Stimulated activated CD8-positive, alpha-beta memory T cell treated with anti-CD3 and anti-CD28 coated beads, Interleukin-12 subunit alpha, Interleukin-12 subunit beta, amount 100 ng/mL, for 4 hours (primary cell): Measurements from ENCODE around the gene TMCC1.
"Not testable (repeated sequence)": the region's sequence is repeated elsewhere in the genome, so short reads cannot be mapped to it uniquely, and the experiment has no call there.

Source experiments
- DNase-seq: peaks from one replicate; pipeline ENCODE4 v3.0.0-alpha.2; 2020; ENCODE audit warnings: low read depth

Gene TMCC1

DNA sequence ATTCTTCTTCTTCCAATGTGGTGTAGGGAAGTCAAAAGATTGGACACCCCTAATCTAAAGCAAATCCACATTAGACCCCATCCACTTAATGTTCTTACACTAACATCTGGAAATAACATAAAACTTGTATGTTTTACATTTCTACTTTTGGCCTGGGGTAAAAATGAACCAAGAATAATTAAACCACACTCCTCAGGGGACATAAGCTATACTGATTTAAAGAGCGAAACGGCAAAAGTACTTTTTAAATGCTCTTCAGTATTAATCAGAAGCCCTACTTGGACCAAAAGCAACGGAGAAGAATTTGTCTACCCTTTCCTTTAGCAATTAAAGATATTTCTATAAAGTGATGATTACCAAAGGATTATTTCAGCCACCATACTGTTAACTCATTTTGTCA, 123.9 kb downstream of the TMCC1 start:
- DNase-seq, result no peak

GRCh38 chr3:129768728-129769127, 124.8 kb downstream of the TMCC1 start:
- DNase-seq, result no peak

DNA sequence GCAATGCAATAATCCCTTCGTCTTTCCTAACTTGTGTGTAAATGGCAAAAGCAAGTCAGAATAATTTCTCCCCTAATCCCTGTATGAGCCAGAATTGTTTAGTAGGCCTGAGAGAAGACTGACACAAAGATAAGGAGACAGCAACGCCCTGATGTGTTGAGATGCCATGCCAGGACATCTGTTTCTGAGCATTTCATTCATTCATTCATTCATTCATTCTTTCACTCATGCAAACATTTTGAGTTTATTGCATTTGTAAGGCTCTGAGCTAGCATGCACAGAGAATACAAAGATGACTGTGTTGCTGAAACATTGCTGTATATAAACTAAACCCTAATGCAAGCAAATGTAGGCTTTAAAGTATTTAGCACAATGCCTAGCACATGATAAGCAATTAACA, 127.4 kb downstream of the TMCC1 start:
- no peak for DNase-seq

DNA sequence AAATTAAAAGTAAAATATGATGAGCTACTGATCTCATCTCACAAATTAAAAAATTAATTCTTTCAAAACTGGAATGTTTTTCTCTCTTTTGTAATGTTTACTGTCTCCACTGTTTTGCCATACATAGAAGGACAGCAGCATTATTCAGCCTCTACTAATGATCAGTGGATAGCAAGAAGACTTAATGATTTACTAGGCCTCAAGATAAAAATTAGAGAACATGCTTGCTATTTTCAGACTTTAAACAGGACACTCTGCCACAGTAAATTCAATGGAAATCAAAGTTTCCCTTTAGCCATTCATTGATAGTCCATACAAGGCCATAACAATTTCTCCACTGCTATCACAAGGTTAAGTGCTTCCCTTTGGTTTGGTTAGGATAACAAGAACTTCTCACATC, 129.4 kb downstream of the TMCC1 start:
- no peak for DNase-seq

DNA sequence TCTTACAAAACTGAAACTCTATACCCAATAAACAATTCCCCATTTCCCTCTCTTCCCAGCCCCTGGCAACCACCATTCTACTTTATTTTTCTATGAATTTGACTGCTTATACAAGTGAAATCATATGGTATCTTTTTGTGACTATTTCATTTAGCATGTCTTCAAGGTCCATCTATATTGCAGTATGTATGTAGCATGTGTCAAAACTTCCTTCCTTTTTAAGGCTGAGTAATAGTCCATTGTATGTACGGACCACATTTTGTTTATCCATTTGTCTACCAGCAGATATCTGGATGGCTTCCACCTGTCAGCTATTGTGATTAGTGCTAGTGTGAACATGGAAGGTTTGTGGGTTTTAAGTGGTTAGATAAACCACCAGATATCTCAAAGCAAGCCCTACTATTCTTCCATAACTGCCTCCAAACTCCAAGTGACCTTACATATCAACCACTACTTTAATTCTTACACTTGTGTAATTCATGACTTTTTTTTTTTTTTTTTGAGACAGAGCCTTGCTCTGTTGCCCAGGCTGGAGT, 134.7 kb downstream of the TMCC1 start:
- no peak for DNase-seq

- no peak for DNase-seq
Observed at GRCh38 chr3:129758306-129758705, 135.2 kb downstream of the TMCC1 start.

GRCh38 chr3:129756871-129757270, 136.6 kb downstream of the TMCC1 start:
- no peak for DNase-seq

GRCh38 chr3:129751105-129751504, 142.4 kb downstream of the TMCC1 start:
- DNase-seq, result not testable (repeated sequence)

GRCh38 chr3:129749692-129750091, 143.8 kb downstream of the TMCC1 start:
- DNase-seq, result no peak

DNA sequence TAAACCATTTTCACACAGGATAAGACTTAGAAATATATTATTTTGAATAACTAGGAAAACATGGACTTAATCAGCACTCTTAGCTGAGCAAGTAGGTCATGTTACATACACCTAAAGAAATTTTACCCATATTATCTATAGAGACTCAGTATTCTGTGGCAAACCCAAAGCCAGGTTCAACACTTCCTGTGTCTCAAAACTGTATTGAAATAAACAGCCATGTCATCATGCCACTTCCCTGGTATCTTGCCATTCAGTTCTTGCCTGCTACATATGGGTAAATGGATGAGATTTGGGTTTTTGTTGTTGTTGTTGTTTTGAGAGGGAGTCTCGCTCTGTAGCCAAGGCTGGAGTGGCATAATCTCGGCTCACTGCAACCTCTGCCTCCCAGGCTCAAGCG, 145.5 kb downstream of the TMCC1 start:
- DNase-seq, result no peak

GRCh38 chr3:129747136-129747535, 146.4 kb downstream of the TMCC1 start:
- DNase-seq, result no peak

DNA sequence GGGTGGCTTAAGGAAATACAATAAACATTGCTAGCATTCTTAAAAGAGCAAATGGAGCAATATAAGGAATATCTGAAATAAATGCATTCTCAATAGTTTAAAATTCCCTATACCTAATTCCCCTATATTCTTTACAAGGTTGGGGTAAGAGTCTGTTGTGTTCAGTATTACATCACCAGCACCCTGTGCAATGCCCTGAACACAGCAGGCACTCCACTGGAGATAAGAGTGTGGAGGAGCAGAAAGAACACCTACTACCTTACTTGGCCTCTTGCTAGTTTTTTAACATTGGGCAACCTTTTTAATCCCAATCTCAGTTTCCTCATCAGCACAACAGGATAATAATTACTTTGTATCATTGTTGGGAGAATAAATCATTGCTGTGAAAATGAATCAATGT, 146.9 kb downstream of the TMCC1 start:
- no peak for DNase-seq

DNA sequence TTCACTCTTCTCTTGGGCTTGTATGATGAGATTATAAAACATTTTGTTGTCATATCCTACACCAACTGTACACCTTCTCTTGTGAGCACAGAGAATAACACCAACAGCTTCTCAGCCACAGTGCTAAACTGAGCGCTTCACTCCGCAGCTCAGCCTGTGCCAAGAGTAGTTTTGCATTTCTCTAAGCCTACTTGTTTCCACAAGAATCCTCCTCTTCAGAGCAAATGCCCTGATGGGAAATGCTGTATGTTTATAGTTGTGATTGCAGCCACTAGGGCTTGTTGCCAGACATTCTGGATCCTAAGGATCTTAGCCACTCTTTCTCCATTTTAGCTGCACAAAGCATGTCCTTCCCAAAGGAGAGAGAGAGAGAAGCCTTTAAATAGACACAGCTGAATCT, 148.3 kb downstream of the TMCC1 start:
- DNase-seq, result no peak

GRCh38 chr3:129741794-129742193, 151.7 kb downstream of the TMCC1 start:
- DNase-seq, result no peak

DNA sequence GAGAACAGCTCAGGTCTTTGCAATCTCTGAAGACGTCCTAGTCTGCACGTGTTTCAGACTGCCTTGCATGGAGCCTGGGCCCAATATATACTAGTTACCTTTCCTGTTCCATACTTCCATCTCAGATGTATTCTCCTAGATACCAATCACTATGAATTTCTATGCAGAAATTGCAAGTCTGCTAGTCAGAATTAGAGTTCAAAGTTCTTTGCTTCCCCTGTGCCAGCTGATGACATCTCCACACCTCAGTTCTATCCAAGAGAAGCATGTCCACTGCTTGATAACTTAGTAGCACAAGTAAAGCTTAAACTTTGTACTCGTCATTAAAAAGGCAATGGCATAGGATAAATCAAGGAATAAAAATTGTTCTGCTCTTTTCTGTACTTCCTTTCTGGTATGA, 153.4 kb downstream of the TMCC1 start:
- no peak for DNase-seq

- DNase-seq, result no peak
Observed at GRCh38 chr3:129739634-129740033, 153.9 kb downstream of the TMCC1 start.

GRCh38 chr3:129738172-129738571, 155.3 kb downstream of the TMCC1 start:
- no peak for DNase-seq

DNA sequence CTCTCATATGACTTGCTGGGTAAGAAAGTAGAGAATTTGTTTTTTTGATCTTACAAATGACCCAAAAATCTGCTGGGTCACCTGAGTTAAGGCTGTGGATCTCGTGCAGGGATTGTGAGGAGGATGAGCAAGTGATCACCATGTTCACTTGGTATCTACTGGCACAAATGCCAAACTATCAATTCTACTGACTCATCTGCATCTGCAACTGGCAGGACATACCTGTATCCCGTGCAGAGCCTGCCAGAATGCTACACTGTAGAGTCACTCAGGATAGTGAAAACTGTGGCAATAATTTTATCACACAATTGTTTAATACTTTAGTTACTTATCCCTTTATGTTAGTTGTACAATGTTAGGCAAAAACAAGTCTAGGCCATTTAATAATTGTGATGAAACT, 157.4 kb downstream of the TMCC1 start:
- DNase-seq, result no peak

- DNase-seq, result no peak
Observed at GRCh38 chr3:129735638-129736037, 157.9 kb downstream of the TMCC1 start.

- DNase-seq, result no peak
Observed at GRCh38 chr3:129734449-129734848, 159.1 kb downstream of the TMCC1 start.

- DNase-seq, result no peak
Observed at GRCh38 chr3:129732200-129732876, 161.2 kb downstream of the TMCC1 start.

DNA sequence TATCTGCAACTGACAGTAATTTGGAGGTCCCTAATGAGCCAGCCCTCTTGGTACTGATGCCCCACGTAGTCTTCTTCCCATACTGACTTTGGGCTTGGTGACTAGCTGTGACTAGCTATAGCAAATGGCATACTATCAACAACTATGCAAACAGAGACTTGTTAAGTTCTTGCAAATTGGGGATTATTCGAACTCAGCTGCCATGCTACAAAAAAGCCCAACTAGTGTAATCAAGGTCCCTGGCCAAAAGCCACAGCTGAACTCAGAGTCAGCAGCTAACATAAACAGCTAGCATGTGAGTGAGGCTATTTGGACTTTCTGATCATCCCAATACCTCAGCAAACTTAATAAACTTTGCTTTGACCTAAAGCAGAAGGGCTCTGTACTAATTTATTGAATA, 165.8 kb downstream of the TMCC1 start:
- no peak for DNase-seq

DNA sequence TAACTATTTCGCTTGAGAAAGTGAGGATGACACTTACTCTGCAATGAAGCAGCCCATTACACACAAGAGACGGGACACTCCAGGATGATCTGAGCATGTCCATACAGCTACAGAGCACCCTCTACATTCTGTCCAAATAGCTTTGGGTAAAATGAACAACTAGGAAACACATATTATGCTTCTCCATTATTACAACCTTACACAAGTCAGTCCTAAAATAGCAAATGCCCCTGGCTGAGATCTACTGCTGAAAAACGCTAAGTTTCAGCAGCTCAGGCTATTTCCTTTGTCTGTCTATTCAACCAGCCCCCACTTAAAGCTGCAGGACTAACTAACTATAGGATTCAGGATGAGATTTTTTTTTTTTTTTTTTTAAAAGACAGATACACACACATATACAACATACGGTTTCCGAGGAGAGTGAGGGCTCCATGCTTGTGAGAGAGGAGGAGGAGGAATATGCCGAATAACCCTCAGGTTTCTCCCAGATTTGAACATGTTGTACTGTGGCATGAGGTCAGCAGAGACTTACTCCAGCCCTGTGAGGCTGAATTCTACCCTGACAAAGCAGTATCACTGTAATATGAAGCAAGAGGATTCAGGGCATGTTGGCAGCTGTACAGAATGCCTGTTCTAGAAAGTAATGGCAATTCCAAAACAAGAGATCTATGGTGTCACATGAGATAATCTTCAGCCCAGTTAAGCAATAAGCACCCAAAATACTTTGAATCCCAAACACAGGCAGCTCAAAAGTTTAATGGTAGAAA, 169.8 kb downstream of the TMCC1 start:
- DNase-seq, result no peak

GRCh38 chr3:129722527-129722926, 171.0 kb downstream of the TMCC1 start:
- no peak for DNase-seq
